Cardiac muscle cell (in vitro differentiated cells and primary cell): ENCODE results near the gene NUFIP2. TPM values are rescaled to one million over a fixed set of nuclear protein-coding genes. Genes with fewer than 3 reads are reported as not detected.

ENCODE experiments used
- DNase-seq, 2 donors: peaks; one replicate each; pipeline versions ENCODE4 v3.0.0 to v3.0.0-alpha.2; 2010 to 2017; ENCODE audit warnings: low read depth in 1 of 2, low spot score in 1 of 2
- H3K27ac ChIP-seq: fragments of 200-600 bp; sonication (generic); 2 replicates; pipeline ENCODE4 v1.5.1; 2016
- H3K27me3 ChIP-seq: fragments of 200-600 bp; sonication (generic); 2 replicates; pipeline ENCODE4 v1.6.0; 2016; ENCODE audit warnings: control low read depth
- H3K36me3 ChIP-seq: fragments of 200-600 bp; sonication (generic); 2 replicates; pipeline ENCODE4 v1.5.1; 2016; ENCODE audit warnings: control low read depth
- H3K4me1 ChIP-seq: fragments of 200-600 bp; sonication (generic); 2 replicates; pipeline ENCODE4 v1.8.1; 2017; ENCODE audit warnings: low read depth, mild to moderate bottlenecking, mixed run types
- H3K4me3 ChIP-seq: fragments of 200-600 bp; sonication (generic); 2 replicates; pipeline ENCODE4 v1.5.1; 2016; ENCODE audit warnings: mild to moderate bottlenecking
- H3K9me3 ChIP-seq: fragments of 200-600 bp; sonication (generic); 2 replicates; pipeline ENCODE4 v1.5.1; 2017; ENCODE audit warnings: low read depth, mild to moderate bottlenecking, control low read depth
- polyA plus RNA-seq: library from polyadenylated mRNA; unstranded; fragments of >200 nt; fragmentation: Nextera tagmentation; extraction: Ambion mirVana; gene quantifications from 2 replicates; pipeline ENCODE4 v1.2.1, GENCODE V29; 2016
- total RNA-seq: library from RNA; depleted of rRNA; stranded (reverse); fragments of >200 nt; gene quantifications from 2 replicates; pipeline ENCODE4 v1.2.3, GENCODE V29; 2016
- TF ChIP-seq, protein P1 (sequence below): IDR thresholded peaks from 2 replicates; pipeline ENCODE4 v1.5.1; 2012; ENCODE audit warnings: low read depth, mild to moderate bottlenecking, low read length

Gene NUFIP2
- total and polyA plus RNA-seq, 2 experiments from 2014 or later: 9.7 to 28.2 TPM

DNA sequence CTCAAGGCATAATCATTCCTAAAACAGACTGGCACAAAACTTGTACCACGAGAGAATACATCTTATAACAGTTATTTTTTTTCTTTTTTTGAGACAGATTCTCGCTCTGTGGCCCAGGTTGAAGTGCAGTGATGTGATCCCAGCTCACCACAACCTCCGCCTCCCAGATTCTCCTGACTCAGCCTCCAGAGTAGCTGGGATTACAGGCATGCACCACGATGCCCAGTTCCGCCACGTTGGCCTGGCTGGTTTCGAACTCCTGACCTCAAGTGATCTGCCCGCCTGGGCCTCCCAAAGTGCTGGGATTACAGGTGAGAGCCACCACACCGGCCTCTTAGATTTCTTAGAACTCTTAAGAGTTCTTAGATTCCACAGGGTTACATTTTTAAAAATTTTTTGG is 4.1 kb downstream of the NUFIP2 start:
- H3K36me3 ChIP-seq: peaks cover 28% of the 10 kb centered on the region
- H3K4me1 ChIP-seq: peaks cover 19% of the 10 kb centered on the region
- H3K4me3 ChIP-seq: no peak overlapping the region
- TF ChIP-seq, protein P1, sequence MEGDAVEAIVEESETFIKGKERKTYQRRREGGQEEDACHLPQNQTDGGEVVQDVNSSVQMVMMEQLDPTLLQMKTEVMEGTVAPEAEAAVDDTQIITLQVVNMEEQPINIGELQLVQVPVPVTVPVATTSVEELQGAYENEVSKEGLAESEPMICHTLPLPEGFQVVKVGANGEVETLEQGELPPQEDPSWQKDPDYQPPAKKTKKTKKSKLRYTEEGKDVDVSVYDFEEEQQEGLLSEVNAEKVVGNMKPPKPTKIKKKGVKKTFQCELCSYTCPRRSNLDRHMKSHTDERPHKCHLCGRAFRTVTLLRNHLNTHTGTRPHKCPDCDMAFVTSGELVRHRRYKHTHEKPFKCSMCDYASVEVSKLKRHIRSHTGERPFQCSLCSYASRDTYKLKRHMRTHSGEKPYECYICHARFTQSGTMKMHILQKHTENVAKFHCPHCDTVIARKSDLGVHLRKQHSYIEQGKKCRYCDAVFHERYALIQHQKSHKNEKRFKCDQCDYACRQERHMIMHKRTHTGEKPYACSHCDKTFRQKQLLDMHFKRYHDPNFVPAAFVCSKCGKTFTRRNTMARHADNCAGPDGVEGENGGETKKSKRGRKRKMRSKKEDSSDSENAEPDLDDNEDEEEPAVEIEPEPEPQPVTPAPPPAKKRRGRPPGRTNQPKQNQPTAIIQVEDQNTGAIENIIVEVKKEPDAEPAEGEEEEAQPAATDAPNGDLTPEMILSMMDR: no peak
- no peaks in the 10 kb centered on the region for H3K27me3 ChIP-seq
- no peaks in the 10 kb centered on the region for H3K9me3 ChIP-seq
- DNase-seq: no peak
- H3K27ac ChIP-seq: no peak overlapping the region

DNA sequence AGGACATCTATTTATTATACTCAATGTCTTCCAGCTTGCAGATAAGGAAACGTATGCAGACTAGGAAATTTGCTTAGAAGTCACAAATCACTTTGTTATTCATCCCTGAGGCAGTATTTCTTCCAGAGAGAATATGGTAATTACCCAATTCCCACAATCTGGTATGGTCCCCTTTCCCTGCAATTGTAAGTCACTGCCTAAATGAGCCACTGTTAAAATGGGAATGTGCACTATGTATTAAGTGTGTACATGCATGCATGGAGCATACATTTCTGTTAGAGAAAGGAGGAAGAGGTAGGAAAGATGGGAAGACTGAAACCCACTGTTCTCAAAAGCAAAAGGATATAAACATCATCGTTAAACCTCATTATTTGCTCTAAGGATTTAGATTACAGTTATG is 10.0 kb downstream of the NUFIP2 start:
- TF ChIP-seq, protein P1: no peak
- H3K36me3 ChIP-seq: peaks cover 46% of the 10 kb centered on the region
- peaks cover 5% of the 10 kb centered on the region for H3K4me1 ChIP-seq
- no peak overlapping the region for H3K27ac ChIP-seq
- no peak for DNase-seq
- H3K4me3 ChIP-seq: no peak overlapping the region
- no peaks in the 10 kb centered on the region for H3K27me3 ChIP-seq
- no peaks in the 10 kb centered on the region for H3K9me3 ChIP-seq

DNA sequence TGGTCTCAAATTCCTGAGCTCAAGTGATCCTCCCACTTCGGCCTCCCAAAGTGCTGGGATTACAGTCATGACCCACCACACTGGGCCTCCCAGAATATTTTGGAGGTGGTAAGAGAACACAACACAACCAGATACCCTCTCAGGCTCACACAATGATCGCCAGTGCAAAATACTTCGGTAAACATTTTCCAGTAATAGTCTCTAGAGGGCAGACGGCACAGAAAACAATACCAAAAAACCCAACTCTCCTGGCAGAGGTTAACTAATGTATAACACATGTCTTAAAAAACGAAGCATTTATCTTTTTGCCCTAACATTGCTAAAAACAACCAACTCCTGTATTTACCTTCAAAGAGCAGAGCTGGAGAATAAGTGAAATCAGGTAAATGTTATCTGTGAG is 10.5 kb downstream of the NUFIP2 start:
- Histone ChIP-seq H3K36me3 (peaks cover 50% of the 10 kb centered on the region), H3K4me3 (no peak overlapping the region), H3K27me3 (no peaks in the 10 kb centered on the region), H3K9me3 (no peaks in the 10 kb centered on the region), H3K4me1 (peaks cover 5% of the 10 kb centered on the region), H3K27ac (no peak overlapping the region)
- no peak for DNase-seq
- TF ChIP-seq, protein P1: peak; percentile 17

- TF ChIP-seq, protein P1: no peak
- Histone ChIP-seq H3K4me1 (no peaks in the 10 kb centered on the region), H3K4me3 (no peak overlapping the region), H3K27me3 (no peaks in the 10 kb centered on the region), H3K9me3 (no peaks in the 10 kb centered on the region), H3K36me3 (peaks cover 26% of the 10 kb centered on the region), H3K27ac (no peak overlapping the region)
- DNase-seq: no peak
These were observed 14.4 kb downstream of the NUFIP2 start for GRCh38 chr17:29279397-29280070.

DNA sequence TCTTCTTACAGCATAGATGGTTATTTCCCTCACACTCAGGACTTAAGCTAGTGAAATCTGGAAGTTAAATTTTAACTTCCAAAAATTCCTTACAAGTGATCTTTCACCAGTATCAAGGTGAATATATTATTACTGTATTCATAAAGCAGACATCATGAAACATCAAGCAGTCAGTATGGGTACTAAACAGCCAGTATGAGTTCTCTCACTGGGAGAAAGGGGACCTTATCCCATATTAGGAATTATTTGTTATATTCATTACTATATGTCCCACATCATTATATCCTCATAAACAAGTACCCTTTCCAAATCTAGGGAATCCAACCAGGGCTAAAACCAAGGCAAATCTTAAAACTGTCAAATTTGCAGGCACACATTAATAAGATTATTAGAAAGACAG is 15.3 kb downstream of the NUFIP2 start:
- TF ChIP-seq, protein P1: no peak
- Histone ChIP-seq H3K36me3 (peaks cover 19% of the 10 kb centered on the region), H3K27ac (no peak overlapping the region), H3K4me3 (no peak overlapping the region), H3K27me3 (no peaks in the 10 kb centered on the region), H3K4me1 (no peaks in the 10 kb centered on the region), H3K9me3 (no peaks in the 10 kb centered on the region)
- no peak for DNase-seq
